Measurements from ENCODE around the gene ULK2. TPM values are rescaled to one million over a fixed set of nuclear protein-coding genes. Genes with fewer than 3 reads are reported as not detected.
A peak's percentile ranks its signal among the peaks of the same experiment; 100 is the strongest.

The ULK2 gene
- total and polyA plus RNA-seq, 8 donors: 0.29 to 254 (median 9.1) TPM

- no peaks in the 10 kb centered on the region for H3K36me3 ChIP-seq
- TF ChIP-seq EP300 (IDR thresholded peaks at IDR 0.05) (no peak), POLR2AphosphoS5 (IDR thresholded peaks at IDR 0.05) (no peak), CTCF (IDR thresholded peaks at IDR 0.05) (no peak), POLR2A (IDR thresholded peaks at IDR 0.05) (no peak)
- H3K9me3 ChIP-seq: no peaks in the 10 kb centered on the region
- no peaks in the 10 kb centered on the region for H3K27me3 ChIP-seq
- peaks cover 35 to 52% (median 38%) of the 10 kb centered on the region in 4 donors for H3K4me1 ChIP-seq
- intact Hi-C loops (cut with DNase I; ENCODE audit: low total_unique reads): no loop called here
- peak overlapping the region; percentile 38 to 87 (median 82) for H3K27ac ChIP-seq
- 79 to 92% (median 85%) methylated on average over 7 of the region's 7 CpGs for WGBS, 5 donors
- H3K4me3 ChIP-seq: no peak overlapping the region
- DNase-seq: peak in 1 of 2 donors; percentile 52
Observed at GRCh38 chr17:19726631-19727376, 140.9 kb downstream of the ULK2 start.

GRCh38 chr17:19725486-19725885 lies 142.2 kb downstream of the ULK2 start:
- no peak for DNase-seq
- H3K4me3 ChIP-seq: no peak overlapping the region
- peaks cover 41 to 60% (median 49%) of the 10 kb centered on the region in 4 donors for H3K4me1 ChIP-seq
- no peaks in the 10 kb centered on the region for H3K9me3 ChIP-seq
- H3K27ac ChIP-seq: peak overlapping the region in 2 of 5 donors; percentile 69 to 78
- intact Hi-C loops (cut with DNase I; ENCODE audit: low total_unique reads): no loop called here
- H3K27me3 ChIP-seq: no peaks in the 10 kb centered on the region
- TF ChIP-seq CTCF (IDR thresholded peaks at IDR 0.05) (no peak), EP300 (IDR thresholded peaks at IDR 0.05) (no peak), POLR2A (IDR thresholded peaks at IDR 0.05) (no peak), POLR2AphosphoS5 (IDR thresholded peaks at IDR 0.05) (no peak)
- no peaks in the 10 kb centered on the region for H3K36me3 ChIP-seq
- 89 to 97% (median 94%) methylated on average over 5 of the region's 5 CpGs for WGBS, 5 donors

GRCh38 chr17:19724501-19725420 lies 143.0 kb downstream of the ULK2 start:
- intact Hi-C loops (cut with DNase I; ENCODE audit: low total_unique reads): no loop called here
- peak overlapping the region; percentile 30 to 43 (median 38) for H3K4me3 ChIP-seq
- WGBS, 5 donors: 28 to 67% (median 32%) methylated on average over 32 to 55 of the region's 55 CpGs
- TF ChIP-seq POLR2AphosphoS5 (IDR thresholded peaks at IDR 0.05) (peak in 2 of 3 donors; percentile 23 to 58), EP300 (IDR thresholded peaks at IDR 0.05) (no peak)
- no peaks in the 10 kb centered on the region for H3K36me3 ChIP-seq
- peaks cover 43 to 67% (median 54%) of the 10 kb centered on the region in 4 donors for H3K4me1 ChIP-seq
- H3K27ac ChIP-seq: peak overlapping the region; percentile 60 to 78 (median 69)
- H3K9me3 ChIP-seq: no peaks in the 10 kb centered on the region
- peak; percentile 68 to 70 for DNase-seq
- H3K27me3 ChIP-seq: no peaks in the 10 kb centered on the region

GRCh38 chr17:19723964-19724363 lies 143.8 kb downstream of the ULK2 start:
- H3K9me3 ChIP-seq: no peaks in the 10 kb centered on the region
- H3K27ac ChIP-seq: peak overlapping the region in 2 of 5 donors; percentile 73 to 78
- H3K27me3 ChIP-seq: no peaks in the 10 kb centered on the region
- TF ChIP-seq CTCF (IDR thresholded peaks at IDR 0.05) (no peak), POLR2A (IDR thresholded peaks at IDR 0.05) (no peak)
- H3K4me1 ChIP-seq: peaks cover 43 to 67% (median 53%) of the 10 kb centered on the region in 4 donors
- H3K4me3 ChIP-seq: peak overlapping the region in 2 of 4 donors; percentile 37 to 40
- no peak for DNase-seq
- intact Hi-C loops (cut with DNase I; ENCODE audit: low total_unique reads): no loop called here
- 86 to 100% (median 95%) methylated on average over 1 of the region's 1 CpG for WGBS, 5 donors
- H3K36me3 ChIP-seq: no peaks in the 10 kb centered on the region

Small RNA genes within 50 kb of the gene (small RNA-seq; reads per million reads assigned to genes)
- gene AC015726.2: 0 reads per million in 4 donors

Other genes with a start within 250 kb of the ULK2 start
- 100 to 1,000 TPM in 4 of 5 donors, 10 to 100 TPM in 1; 51.0 to 236 (median 156) TPM for gene ALDH3A2, start 219.2 kb downstream of the ULK2 start, total RNA-seq
- 100 to 1,000 TPM in 1 of 3 donors, 10 to 100 TPM in 2; 26.8 to 107 (median 83.7) TPM for gene ALDH3A2, start 219.2 kb downstream of the ULK2 start, polyA plus RNA-seq
- gene SLC47A2, start 151.4 kb downstream of the ULK2 start, total RNA-seq: not detected
- under 1 TPM in 1 of 3 donors, not detected in 2; 0.78 TPM for gene SLC47A2, start 151.4 kb downstream of the ULK2 start, polyA plus RNA-seq
- gene ALDH3A1, start 119.6 kb downstream of the ULK2 start, total RNA-seq: 100 to 1,000 TPM in 3 of 5 donors, 10 to 100 TPM in 1, 1 to 10 TPM in 1; 5.8 to 689 (median 187) TPM
- 100 to 1,000 TPM in 2 of 3 donors, 10 to 100 TPM in 1; 31.0 to 332 (median 102) TPM for gene ALDH3A1, start 119.6 kb downstream of the ULK2 start, polyA plus RNA-seq
- gene AKAP10, start 109.9 kb upstream of the ULK2 start, total RNA-seq: 10 to 100 TPM; 24.6 to 54.5 (median 35.2) TPM
- 1 to 10 TPM; 5.1 to 9.5 (median 8.9) TPM for gene AKAP10, start 109.9 kb upstream of the ULK2 start, polyA plus RNA-seq
- 100 to 1,000 TPM in 1 of 5 donors, 10 to 100 TPM in 4; 29.2 to 161 (median 48.7) TPM for gene SPECC1, start 141.4 kb upstream of the ULK2 start, total RNA-seq
- gene SPECC1, start 141.4 kb upstream of the ULK2 start, polyA plus RNA-seq: 10 to 100 TPM; 12.8 to 32.9 (median 25.4) TPM